Vagina (tissue), 2 donors: ENCODE results near the gene PITX2.

ENCODE experiments used
- POLR2A ChIP-seq, 2 donors: fragments of 450-650 bp; IDR thresholded peaks; one replicate each; pipeline ENCODE4 v1.6.1; 2017; ENCODE audit warnings: antibody characterized with exemption in 2 of 2, mild to moderate bottlenecking in 2 of 2, moderate library complexity in 2 of 2
- TF ChIP-seq, protein P1 (sequence below), 3 experiments: fragments of 450-650 bp in 2 of 3; fragments of 200-600 bp in 1 of 3; sonication (generic) in 1 of 3; IDR thresholded peaks; one replicate each; pipeline ENCODE4 v1.5.1; 2017 to 2019; ENCODE audit warnings: antibody characterized with exemption in 3 of 3, mild to moderate bottlenecking in 2 of 3, moderate library complexity in 2 of 3

GRCh38 chr4:110626532-110627153, 3.8 kb upstream of the PITX2 start:
- TF ChIP-seq, protein P1, sequence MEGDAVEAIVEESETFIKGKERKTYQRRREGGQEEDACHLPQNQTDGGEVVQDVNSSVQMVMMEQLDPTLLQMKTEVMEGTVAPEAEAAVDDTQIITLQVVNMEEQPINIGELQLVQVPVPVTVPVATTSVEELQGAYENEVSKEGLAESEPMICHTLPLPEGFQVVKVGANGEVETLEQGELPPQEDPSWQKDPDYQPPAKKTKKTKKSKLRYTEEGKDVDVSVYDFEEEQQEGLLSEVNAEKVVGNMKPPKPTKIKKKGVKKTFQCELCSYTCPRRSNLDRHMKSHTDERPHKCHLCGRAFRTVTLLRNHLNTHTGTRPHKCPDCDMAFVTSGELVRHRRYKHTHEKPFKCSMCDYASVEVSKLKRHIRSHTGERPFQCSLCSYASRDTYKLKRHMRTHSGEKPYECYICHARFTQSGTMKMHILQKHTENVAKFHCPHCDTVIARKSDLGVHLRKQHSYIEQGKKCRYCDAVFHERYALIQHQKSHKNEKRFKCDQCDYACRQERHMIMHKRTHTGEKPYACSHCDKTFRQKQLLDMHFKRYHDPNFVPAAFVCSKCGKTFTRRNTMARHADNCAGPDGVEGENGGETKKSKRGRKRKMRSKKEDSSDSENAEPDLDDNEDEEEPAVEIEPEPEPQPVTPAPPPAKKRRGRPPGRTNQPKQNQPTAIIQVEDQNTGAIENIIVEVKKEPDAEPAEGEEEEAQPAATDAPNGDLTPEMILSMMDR (IDR thresholded peaks at IDR 0.05), result no peak
- TF ChIP-seq POLR2A (IDR thresholded peaks at IDR 0.05), result no peak
